ENCODE measurements around the gene SPO11. TPM values are rescaled to one million over a fixed set of nuclear protein-coding genes. Genes with fewer than 3 reads are reported as not detected.

The SPO11 gene
- total RNA-seq, 2 donors from 2014 or later: not detected

DNA sequence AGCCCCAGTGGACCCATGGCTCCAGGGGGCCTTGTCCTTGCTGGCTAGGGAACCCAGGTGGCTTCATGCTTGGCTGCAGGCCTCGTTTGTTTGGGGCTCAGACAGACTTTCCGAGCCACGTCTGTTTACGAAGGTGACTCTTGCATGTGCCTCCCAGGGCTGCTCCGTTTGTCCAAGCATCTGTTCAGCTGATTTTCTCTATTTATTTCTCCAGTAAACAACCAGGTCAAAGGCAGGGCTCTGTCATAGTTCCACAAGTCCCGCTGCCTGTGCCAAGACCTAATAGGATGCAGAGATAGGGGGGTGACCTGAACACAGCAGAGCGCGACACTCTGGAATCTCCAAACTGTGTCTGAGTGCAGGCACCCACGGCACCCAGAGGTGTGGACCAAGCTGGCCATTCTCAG lies 12.8 kb upstream of the SPO11 start:
- H3K36me3 ChIP-seq: no peaks in the 10 kb centered on the region

DNA sequence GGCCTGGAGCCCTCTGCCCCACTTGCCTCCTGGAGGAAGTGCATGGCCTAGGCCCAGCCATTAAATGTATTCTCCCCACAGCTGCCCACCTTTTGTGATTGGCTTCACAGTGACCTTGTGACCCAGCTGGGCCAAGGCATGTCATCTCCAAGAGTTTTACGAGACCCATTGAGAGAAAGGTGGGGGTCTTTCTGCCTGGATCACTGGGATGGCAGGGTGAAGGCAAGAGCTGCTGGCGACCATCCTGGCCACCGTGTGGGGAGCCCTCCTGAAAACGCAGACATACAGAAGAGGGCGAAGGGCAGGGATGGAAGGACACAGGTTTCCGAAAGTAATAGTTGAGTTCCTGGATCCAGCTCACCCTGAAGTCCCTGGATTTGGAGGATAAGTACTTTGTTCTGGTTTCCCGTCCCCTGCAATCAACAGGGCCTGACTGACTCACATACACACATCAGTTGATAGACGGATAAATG lies 12.3 kb upstream of the SPO11 start:
- Histone ChIP-seq H3K27me3 (no peaks in the 10 kb centered on the region), H3K36me3 (no peaks in the 10 kb centered on the region), H3K4me1 (no peaks in the 10 kb centered on the region), H3K9me3 (no peaks in the 10 kb centered on the region), H3K4me3 (no peak overlapping the region), H3K27ac (no peak overlapping the region)
- peak; percentile 32 for DNase-seq (ENCODE audit: low spot score)
- TF ChIP-seq, protein P1, sequence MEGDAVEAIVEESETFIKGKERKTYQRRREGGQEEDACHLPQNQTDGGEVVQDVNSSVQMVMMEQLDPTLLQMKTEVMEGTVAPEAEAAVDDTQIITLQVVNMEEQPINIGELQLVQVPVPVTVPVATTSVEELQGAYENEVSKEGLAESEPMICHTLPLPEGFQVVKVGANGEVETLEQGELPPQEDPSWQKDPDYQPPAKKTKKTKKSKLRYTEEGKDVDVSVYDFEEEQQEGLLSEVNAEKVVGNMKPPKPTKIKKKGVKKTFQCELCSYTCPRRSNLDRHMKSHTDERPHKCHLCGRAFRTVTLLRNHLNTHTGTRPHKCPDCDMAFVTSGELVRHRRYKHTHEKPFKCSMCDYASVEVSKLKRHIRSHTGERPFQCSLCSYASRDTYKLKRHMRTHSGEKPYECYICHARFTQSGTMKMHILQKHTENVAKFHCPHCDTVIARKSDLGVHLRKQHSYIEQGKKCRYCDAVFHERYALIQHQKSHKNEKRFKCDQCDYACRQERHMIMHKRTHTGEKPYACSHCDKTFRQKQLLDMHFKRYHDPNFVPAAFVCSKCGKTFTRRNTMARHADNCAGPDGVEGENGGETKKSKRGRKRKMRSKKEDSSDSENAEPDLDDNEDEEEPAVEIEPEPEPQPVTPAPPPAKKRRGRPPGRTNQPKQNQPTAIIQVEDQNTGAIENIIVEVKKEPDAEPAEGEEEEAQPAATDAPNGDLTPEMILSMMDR (IDR thresholded peaks at IDR 0.05): no peak

More for the DNA sequence above, 12.8 kb upstream of the SPO11 start:
- no peaks in the 10 kb centered on the region for H3K4me1 ChIP-seq
- H3K27me3 ChIP-seq: no peaks in the 10 kb centered on the region
- TF ChIP-seq, protein P1 (IDR thresholded peaks at IDR 0.05): no peak
- no peak overlapping the region for H3K4me3 ChIP-seq
- DNase-seq (ENCODE audit: low spot score): peak; percentile 52
- no peaks in the 10 kb centered on the region for H3K9me3 ChIP-seq
- no peak overlapping the region for H3K27ac ChIP-seq

DNA sequence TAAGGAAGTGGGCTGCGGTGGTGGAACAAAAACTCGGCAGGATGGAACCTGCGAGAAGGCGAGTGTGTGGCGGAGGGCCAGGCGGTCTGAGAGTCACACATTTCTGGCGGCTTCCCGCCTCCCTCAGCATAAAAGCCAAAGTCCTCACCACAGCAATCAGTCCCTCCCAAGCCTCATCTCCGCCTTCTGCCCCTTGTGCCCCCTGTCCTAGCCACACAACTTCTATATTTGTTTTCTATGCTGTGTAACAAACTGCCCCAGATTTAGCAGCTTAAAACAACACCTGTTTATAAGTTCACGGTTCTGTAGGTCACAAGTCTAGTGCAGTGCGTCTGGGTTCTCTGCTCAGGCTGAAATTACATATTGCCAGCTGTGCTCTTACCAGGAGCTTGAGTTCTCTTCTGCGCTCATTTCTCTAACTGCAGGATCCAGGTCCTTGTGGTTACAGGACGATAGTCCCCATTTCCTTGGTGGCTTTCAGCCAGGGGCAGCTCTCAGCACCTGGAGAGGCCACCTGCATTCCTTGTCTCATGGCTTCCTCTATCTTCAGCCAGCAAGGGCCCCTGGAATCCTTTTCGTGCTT lies 11.7 kb upstream of the SPO11 start:
- Histone ChIP-seq H3K36me3 (no peaks in the 10 kb centered on the region), H3K27me3 (no peaks in the 10 kb centered on the region), H3K9me3 (no peaks in the 10 kb centered on the region), H3K4me1 (no peaks in the 10 kb centered on the region), H3K4me3 (no peak overlapping the region), H3K27ac (no peak overlapping the region)
- DNase-seq (ENCODE audit: low spot score): peak; percentile 28
- TF ChIP-seq, protein P1 (IDR thresholded peaks at IDR 0.05): no peak

DNA sequence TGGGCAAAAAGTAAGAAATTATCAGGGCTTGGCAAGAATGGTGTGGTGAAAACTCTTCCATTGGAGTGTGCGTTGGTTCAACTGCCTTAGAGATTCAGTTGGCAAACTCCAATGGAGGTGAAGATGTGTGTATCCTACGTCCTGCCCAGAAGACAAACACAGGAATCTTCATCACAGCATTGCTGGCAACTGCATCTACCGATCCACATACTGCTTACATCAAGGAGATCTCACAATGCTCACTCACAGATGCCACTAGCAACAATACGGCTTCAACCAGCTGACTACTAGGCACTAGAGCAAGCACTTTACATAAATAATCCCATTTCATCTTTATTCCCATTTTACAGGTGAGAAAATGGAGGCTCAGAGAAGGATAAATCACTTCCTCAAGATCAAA lies 10.0 kb upstream of the SPO11 start:
- H3K36me3 ChIP-seq: no peaks in the 10 kb centered on the region
- no peak for DNase-seq (ENCODE audit: low spot score)
- H3K9me3 ChIP-seq: no peaks in the 10 kb centered on the region
- no peaks in the 10 kb centered on the region for H3K27me3 ChIP-seq
- no peak overlapping the region for H3K4me3 ChIP-seq
- TF ChIP-seq, protein P1 (IDR thresholded peaks at IDR 0.05): no peak
- no peak overlapping the region for H3K27ac ChIP-seq
- no peaks in the 10 kb centered on the region for H3K4me1 ChIP-seq

DNA sequence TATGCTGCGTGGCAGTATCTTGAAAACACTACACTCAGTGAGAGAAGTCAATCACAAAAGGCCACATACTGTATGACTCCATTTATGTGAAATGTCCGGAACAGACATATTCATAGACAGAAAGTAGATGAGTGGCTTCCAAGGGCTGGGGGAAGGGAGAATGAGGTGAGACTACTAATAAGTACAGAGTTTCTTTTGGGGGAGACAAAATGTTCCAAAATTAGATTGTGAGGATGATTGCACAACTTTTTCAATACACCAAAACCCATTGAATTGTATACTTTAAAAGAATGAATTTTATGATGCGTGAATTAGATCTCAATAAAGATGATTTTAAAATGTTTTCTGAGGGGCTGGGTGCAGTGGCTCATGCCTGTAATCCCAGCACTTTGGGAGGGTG lies 9.2 kb upstream of the SPO11 start:
- H3K27me3 ChIP-seq: no peaks in the 10 kb centered on the region

More for the DNA sequence above, 9.2 kb upstream of the SPO11 start:
- H3K36me3 ChIP-seq: no peaks in the 10 kb centered on the region
- TF ChIP-seq, protein P1 (IDR thresholded peaks at IDR 0.05): no peak
- H3K4me1 ChIP-seq: no peaks in the 10 kb centered on the region
- no peaks in the 10 kb centered on the region for H3K9me3 ChIP-seq
- no peak overlapping the region for H3K4me3 ChIP-seq
- H3K27ac ChIP-seq: no peak overlapping the region
- DNase-seq (ENCODE audit: low spot score): no peak

Data from right atrium auricular region (tissue), 2 donors.